HEK293T (cell line): Measurements from ENCODE around the gene FOXK2.

Experiments used
- ARNT ChIP-seq: fragments of 450-650 bp; IDR thresholded peaks from 2 replicates; pipeline ENCODE4 v1.6.1; 2017; ENCODE audit warnings: mild to moderate bottlenecking
- BHLHE40 ChIP-seq: fragments of 450-650 bp; IDR thresholded peaks from 2 replicates; pipeline ENCODE4 v1.6.1; 2016; ENCODE audit warnings: mild to moderate bottlenecking, moderate library complexity, borderline replicate concordance
- CTBP1 ChIP-seq: fragments of 450-650 bp; IDR thresholded peaks from 2 replicates; pipeline ENCODE4 v1.6.1; 2016; ENCODE audit warnings: borderline replicate concordance
- ELF4 ChIP-seq: fragments of 450-650 bp; IDR thresholded peaks from 2 replicates; pipeline ENCODE4 v1.6.1; 2017; ENCODE audit warnings: antibody characterized with exemption
- FOXA1 ChIP-seq: fragments of 450-650 bp; IDR thresholded peaks from 2 replicates; pipeline ENCODE4 v1.6.1; 2016; ENCODE audit warnings: mild to moderate bottlenecking
- FOXK2 ChIP-seq: fragments of 450-650 bp; IDR thresholded peaks from 2 replicates; pipeline ENCODE4 v1.6.1; 2016; ENCODE audit warnings: mild to moderate bottlenecking
- FOXM1 ChIP-seq: fragments of 450-650 bp; IDR thresholded peaks from 2 replicates; pipeline ENCODE4 v1.6.1; 2017; ENCODE audit warnings: mild to moderate bottlenecking, borderline replicate concordance
- HDGF ChIP-seq: fragments of 450-650 bp; IDR thresholded peaks from 2 replicates; pipeline ENCODE4 v1.6.1; 2017; ENCODE audit warnings: antibody characterized with exemption, borderline replicate concordance
- LEF1 ChIP-seq: fragments of 450-650 bp; IDR thresholded peaks from 2 replicates; pipeline ENCODE4 v1.6.1; 2017; ENCODE audit warnings: mild to moderate bottlenecking, borderline replicate concordance
- NFRKB ChIP-seq: fragments of 450-650 bp; IDR thresholded peaks from 2 replicates; pipeline ENCODE4 v1.6.1; 2016; ENCODE audit warnings: mild to moderate bottlenecking, moderate library complexity
- PKNOX1 ChIP-seq: fragments of 450-650 bp; IDR thresholded peaks from 2 replicates; pipeline ENCODE4 v1.6.1; 2016
- SP1 ChIP-seq: fragments of 450-650 bp; IDR thresholded peaks from 2 replicates; pipeline ENCODE4 v1.6.1; 2017
- SUZ12 ChIP-seq: fragments of 450-650 bp; IDR thresholded peaks from 2 replicates; pipeline ENCODE4 v1.6.1; 2016; ENCODE audit warnings: mild to moderate bottlenecking
- TARDBP ChIP-seq: fragments of 450-650 bp; IDR thresholded peaks from 2 replicates; pipeline ENCODE4 v1.6.1; 2016

GRCh38 chr17:82547981-82548380 is 28.4 kb downstream of the FOXK2 start:
- TF ChIP-seq SUZ12 (no peak), FOXA1 (no peak), SP1 (no peak), ELF4 (no peak), PKNOX1 (no peak), FOXM1 (no peak), LEF1 (no peak), NFRKB (no peak), CTBP1 (no peak), HDGF (no peak), BHLHE40 (no peak), FOXK2 (no peak), ARNT (no peak), TARDBP (no peak)
